Measurements from ENCODE around the gene DNAAF8.

GRCh38 chr16:4718466-4718865 lies 15.9 kb upstream of the DNAAF8 start:
- TF ChIP-seq CTCF (IDR thresholded peaks at IDR 0.05) = no peak
- no peak for TF ChIP-seq POLR2A (IDR thresholded peaks at IDR 0.05)
